NOMO-1 treated with dmso at 0.1 percent for 144 hours (cell line): ENCODE measurements around the gene CCNY.
"Not testable (repeated sequence)": the region's sequence is repeated elsewhere in the genome, so short reads cannot be mapped to it uniquely, and the experiment has no call there.

Experiments
- DNase-seq: peaks from one replicate; lab custom pipeline; 2025; ENCODE audit not compliant: unreplicated experiment; lab: John Stamatoyannopoulos, UW

The CCNY gene

DNA sequence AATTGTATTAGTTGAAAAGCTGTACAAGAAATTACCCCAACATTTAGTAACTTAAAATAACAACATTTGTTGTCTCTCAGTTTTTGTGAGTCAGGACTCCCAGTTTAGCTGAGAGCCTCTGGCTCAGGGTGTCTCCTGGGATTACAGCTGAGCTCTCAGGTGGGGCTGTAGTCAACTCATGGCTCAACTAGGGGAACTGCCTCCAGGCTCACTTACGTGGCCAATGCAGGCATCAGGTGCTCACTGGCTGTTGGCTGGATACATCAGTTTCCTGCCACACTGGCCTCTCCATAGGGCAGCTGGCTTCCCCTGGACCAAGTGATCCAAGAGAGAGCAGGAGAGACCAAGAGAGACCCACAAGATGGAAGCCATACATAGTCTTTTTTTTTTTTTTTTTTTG is 17.5 kb downstream of the CCNY start:
- DNase-seq, result no peak

DNA sequence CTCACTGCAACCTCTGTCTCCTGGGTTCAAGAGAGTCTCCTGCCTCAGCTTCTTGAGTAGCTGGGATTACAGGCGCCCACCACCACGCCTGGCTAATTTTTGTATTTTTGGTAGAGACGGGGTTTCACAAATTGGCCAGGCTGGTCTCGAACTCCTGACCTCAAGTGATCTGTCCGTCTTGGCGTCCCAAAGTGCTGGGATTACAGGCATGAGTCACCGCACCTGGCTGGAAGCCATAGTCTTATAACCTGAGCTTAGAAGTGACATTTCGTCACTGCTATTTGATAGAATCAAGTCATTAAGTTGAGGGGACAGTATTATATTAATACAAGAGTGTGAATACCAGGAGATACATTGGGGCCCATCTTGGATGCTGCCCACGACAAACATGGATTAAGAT is 17.9 kb downstream of the CCNY start:
- not testable (repeated sequence) for DNase-seq

DNA sequence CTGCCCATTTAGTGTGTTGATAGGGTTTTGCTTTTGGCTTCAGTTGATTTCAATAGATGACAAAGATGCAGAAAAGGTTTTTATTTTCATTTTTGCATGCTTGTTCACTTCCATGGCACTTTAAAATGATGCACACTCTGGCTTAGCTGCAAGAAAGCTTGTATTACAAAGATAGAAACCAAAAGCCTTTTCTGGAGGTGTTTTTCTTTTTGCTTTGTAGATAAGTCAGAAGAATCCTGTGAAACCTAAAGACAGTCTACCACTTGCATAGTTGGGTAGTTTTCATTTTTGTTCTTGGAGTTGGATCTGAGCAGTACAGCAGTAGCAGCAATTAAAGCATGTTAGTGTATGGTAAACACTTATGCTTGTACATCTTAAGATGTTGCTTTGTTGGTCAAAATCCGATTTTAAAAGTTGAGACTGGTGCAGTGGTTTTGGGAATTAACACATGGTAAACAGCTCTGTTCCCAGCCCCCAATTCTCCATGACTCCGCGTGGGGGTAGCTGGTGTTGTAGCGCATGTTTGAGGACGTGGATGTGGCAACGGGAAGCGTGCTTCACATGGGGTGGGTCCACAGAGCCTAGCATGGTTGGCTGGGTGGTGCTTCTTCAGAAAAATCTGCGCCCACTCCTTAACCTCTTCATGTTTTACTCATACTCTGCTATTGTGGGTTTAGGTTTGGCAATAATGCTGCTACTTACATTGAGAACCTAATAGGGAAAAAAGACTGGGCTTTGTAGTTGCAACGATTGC is 19.8 kb downstream of the CCNY start:
- DNase-seq, result no peak

DNA sequence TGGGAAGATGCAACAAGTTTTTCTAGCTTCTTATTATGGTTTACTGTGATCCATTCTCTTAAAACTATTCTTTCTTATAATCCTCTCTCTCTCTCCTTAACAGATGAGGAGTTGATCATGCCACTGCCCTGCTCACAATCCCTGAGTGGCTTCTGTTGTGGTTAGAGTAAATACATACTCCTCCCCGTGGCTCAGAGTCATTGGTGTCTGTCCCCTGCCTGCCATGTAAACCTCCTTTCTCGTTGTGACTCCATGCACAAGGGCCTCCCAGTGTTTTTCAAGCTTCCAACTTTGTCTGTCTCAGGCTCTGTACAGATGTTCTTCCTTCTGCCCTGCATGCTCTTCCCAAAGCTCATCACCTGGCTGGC is 20.4 kb downstream of the CCNY start:
- no peak for DNase-seq

DNA sequence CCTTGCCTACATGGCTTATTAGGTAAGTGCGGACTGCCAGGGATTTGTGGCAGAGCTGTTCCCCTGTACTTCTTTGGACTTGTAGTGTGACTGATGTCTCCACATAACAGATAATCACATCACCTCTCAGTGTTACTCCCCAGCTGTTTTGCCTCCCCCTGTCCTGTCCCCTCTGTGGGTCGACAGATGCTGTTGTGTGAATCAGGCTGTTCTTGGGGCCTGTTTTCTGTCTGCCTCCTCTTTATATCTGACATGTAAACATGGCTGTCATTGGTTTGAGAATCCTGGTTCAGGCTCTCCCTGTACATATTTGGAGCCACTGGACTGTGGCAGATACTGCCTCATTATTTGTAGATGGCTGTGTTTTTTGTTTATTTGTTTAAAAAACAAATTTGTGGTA is 22.7 kb downstream of the CCNY start:
- DNase-seq, result no peak

DNA sequence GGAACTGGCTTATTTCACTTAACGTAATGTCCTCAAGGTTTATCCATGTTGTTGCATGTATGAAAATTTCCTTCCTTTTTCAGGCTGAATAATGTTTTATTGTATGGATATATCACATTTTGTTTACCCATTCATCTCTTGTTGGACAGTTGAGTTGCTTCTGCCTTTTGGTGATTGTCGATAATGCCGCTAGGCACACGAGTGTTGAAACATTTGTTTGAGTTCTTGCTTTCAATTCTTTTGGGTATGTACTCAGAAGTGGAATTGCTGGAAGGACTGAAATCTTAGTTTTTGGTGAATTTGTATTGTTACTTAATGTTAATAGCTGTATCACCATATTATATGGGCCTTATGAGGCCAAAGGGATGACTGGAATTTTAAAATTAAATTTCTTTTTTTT is 23.6 kb downstream of the CCNY start:
- no peak for DNase-seq

DNA sequence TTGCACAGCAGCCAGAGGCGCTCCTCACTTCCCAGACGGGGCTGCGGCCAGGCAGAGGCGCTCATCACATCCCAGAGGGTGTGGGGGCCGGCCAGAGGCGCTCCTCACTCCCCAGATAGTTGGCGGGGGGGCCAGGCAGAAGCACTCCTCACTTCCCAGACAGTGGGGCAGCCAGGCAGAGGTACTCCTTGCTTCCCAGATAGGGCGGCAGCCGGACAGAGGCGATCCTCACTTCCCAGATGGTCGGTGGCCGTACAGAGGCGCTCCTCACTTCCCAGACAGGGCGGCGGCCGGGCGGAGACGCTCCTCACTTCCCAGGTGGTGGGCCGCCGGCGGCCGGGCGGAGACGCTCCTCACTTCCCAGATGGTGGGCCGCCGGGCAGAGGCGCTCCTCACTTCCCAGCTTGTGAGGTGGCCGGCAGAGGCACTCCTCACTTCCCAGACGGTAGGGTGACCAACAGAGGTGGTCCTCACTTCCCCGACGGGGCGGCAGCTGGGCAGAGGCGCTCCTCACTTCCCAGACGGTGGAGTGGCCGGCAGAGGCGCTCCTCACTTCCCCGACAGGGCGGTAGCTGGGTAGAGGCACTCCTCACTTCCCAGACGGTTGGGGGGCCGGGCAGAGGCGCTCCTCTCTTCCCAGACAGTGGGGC is 26.5 kb downstream of the CCNY start:
- no peak for DNase-seq

DNA sequence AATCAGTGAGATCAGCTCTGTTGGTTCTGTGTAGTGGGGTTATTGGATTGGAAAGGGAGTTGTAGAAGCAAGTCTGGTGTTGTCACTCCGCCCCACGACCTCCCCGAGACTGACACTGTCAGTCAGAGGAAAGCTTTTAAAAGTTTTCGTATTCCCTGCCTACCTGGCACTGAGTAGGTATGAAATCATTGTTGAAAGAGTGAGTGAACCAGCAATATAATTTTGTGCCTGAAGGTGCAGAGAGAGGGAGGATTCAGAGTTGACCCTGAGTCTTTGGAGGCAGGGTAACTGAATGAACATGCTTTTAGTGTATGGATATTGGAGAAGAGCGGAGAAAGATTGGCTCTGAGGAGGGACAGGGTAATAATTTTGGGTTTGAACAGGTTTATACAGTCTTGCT is 27.3 kb downstream of the CCNY start:
- DNase-seq, result no peak

DNA sequence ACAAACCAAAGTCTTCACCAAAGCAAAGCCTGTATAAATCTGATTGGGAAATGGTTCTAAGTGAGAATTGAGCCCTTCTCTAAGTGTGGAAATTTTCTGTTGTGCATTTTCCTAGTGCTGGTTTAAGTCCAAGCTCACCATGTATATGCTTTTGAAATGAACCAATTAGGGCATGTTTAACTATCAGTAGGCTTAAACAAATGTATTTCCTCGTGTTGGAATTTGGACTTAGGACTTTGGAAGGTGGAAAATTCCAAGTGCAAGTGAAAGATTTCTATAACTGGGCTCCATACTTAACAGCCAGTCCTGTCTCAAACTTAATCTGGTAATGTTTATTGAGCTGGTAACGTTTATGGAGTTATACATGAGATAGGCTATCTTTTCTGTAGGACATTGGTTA is 28.5 kb downstream of the CCNY start:
- no peak for DNase-seq

DNA sequence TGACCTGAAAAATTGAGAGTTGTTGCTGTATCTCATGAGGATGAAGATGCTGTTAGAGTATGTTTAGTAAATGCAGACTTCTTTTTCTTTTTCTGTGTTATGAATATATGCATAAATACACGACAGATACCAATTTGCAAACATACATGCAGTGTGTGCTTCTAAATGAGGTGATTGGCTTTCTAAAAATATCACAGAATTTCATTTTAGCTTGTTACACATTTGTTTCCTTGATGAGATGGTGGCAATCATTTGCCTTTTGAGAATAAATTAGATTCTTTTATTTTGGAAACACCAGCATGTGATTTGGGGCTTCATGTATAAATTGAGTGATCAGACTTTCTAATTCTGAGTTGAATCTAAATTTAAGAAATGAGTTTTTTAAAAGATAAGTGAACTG is 29.7 kb downstream of the CCNY start:
- no peak for DNase-seq

DNA sequence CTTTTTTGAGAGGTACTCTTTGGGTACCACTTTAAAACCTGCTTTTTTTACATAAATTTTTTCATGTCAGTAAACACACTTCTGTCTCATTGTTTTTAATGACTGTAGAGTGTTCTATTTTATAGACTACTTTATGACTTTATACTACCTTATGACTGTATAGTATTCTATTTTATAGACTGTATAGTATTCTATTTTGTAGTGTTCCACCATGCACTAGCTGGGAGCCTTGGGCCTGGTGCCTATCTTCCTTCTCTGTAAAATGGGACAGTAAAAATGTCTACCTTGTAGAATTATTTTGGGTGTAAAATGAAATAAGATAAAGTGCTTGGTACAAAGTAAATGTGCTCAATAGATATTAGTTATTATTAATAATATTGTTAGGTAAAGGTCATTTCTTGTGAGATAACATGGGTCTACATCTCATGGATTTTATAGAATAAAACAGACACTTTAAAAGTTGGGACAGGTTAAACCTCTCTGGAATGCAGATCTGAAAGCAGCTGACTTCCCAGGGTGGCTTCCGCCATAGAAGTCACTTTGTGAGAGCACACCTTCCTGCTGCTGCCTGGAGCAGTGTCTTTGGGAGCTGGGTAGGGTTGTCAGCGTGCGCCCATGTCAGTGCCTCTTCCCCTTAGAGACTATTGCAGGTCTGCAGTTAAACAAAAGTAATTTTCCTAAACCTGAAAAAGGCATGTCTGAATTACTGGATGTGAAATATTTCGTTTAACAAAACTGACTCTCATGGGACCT is 31.0 kb downstream of the CCNY start:
- DNase-seq, result no peak

DNA sequence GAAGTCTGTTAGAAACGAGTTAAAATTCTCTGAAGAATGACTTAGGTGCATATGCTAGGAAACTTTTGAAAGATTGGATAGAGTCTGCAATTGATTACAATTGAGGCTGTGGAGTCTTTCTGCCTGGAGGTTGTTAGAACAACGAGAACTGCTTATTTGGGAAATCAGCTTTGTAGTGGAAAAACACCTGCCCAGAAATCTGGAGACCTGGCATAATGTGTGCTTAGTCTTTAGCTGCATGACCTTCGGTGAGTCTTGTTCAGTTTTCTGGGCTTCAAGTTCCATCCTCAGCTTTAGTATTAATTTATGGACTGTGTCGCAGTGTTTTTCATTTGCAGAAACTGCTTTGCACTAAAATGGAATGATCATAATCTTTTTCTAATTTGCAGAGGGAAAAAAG is 31.7 kb downstream of the CCNY start:
- DNase-seq, result no peak

DNA sequence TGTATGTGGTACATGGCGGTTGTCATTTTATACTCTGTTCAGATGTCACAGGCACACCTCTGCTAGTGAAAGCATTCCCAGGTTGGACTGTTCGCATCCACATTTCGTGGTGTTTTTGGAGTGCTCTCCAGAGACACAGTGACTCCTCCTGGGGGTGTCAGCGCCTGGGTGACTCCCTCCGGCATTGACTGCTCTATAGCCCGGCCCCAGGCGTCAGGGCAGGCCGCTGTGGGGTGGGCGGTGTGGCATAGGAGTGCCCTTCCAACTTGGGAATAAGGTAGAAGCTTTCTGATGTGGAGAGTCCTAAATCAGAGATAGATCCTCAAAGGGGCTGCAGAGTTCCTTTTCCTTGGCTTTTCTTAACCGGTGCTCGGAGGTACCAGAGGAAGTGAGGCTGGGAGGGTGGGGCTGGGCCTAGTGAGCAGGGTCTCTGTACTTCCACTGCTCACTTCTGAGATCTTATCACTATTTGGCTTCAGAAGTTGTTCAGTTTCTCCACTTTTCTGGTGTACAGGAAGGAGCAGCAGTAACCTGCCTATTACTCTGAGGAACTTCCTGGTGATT is 32.3 kb downstream of the CCNY start:
- no peak for DNase-seq

DNA sequence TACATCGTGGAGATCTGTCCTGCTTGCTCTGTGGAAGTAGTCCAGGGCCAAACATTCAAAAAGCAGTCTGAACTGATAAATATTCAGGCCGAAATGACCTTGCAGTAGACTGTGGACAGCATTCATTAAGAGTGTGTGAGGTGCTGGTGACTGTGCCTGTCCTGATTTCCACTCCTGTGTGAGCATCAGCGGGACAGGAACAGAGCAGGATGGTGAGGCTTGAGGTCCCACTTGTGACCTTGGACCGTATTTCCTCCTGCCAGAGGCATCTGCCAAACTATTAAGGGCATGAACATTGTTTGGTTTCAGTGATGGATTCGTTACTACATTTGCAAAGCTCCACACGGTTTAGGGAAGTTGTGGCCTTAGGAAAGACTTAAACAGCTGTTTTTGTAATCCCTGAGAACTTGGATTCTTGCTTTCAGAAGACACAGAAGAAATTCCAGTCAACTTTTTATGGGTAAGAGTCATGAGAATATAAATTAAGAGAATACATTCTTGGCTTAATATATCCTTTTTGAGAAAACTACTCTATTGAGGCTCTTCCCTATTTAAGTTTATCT is 32.8 kb downstream of the CCNY start:
- DNase-seq, result no peak

DNA sequence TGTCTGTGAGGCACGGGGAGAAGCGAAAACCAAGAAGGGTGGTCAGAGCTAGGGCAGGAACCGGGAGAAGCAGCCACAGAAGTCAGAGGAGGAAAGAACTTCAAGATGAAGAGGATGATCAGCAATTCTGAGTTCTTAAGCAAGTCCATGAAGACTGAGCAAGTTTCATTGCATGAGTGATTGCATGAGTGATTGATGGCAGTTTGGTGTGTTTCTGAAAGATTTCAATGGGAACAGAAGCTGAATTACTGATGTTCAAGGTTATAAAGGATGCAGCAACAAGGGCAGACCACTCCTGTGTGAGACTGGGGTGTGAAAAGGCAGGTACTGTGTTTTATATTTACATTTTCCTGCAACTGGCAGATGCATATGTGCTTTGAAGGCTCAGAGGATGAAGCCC is 35.4 kb downstream of the CCNY start:
- DNase-seq, result no peak

DNA sequence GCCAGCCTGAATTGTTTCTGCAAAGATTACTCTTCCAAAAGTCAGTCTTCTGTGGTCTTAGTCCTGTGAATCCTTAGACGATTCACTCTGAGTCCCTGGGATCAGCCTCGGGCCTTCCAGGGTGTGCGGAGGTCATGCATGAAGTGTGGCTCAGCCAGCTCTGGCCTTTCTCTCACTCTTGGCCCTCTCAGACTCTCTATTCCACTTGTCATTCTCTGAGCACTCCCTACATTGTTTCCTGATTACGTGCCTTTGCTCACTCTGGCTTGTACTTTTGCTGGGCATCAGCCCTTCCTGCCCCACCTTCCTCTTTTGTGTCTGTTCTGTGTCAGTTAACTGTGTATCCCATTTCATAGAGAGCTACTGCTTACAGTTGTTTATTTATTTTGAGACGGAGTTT is 36.0 kb downstream of the CCNY start:
- DNase-seq, result no peak

DNA sequence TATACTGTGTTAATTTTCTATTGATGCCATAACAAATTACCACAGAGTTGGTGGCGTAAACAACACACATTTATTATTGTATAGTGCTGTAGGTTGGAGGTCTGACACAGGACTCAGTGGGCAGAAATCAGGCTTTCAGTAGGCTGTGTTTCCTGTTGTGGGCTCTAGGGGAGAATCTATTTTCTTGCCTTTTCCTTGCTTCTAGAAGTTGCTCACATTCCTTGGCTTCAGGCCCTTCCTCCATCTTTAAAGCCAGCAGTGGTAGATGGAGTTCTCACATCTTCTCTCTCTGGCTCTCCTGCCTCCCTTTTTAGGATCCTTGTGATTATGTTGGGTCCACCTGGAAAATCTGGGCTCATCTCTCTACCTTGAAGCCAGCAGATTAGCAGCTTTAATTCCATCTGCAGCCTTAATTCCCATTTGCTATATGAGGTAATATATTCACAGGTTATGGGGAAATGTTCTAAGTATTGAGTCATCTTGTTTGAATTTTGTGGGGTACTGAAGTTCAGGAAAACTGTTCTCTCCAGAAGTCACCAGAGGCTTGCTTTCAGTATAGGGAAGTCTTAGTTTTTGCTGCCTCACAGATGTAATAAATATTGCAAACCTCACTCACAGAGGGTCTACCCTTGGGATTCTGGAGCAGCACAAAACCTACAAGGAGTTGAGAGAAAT is 38.9 kb downstream of the CCNY start:
- DNase-seq, result no peak

DNA sequence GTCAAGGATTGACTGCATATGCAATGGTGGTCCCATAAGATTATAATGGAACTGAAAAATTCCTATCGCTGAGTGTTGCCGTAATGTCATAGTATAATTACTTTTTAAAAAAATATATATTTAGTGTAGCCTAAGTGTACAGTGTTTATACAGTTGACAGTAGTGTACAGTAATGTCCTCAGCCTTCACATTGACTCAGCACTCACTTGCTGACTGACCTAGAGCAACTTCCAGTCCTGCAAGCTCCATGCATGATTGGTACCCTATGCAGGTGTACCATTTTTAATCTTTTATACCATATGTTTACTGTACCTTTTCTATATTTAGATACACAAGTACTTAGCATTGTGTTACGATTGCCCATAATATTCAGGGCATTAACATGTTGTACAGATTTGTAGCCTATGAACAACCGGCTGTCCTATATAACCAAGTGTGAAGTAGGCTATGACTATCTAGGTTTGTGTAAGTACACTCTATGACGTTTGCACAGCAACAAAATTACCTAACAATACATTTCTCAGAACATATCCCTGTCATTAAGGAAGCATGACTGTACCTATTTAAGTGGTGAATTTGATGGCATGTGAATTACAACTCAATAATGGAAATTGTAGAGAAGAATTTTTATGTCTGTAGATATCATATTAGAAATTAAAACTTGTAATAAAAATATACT is 40.9 kb downstream of the CCNY start:
- DNase-seq, result no peak

DNA sequence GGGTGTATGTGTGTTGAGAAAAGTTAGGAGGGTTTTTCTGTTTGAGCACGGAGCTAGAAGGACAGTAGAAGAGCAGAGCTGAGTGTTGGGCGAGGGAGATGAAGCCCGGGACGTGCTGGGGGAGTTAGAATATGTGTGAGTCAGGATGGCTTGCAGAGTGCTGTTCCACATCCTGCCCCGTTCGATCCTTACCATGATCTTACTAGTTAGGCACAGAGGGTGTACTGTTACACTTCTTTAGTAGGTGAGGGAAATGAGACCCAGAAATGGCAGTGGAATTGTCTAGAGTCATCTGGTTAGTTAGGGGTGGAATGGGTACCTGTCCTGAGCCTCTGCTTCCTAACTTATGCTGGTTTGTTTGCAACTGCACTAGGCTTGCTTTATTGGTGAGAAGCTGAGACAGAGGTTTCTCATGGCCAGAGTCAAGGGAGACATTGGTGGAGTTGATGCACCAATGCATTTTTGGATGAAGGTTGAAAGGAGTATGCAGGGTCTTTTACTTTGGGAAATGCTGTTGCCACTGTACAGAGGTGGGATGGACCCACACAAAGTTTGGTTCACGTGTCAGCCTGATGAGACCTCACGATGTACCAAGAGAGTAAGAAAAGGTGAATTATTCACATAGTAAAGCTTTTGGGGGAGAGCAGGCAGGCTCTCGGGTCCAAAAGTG is 42.4 kb downstream of the CCNY start:
- no peak for DNase-seq
